Neutrophil (primary cell): ENCODE results near the gene MAML1.

Experiments
- H3K27ac ChIP-seq: fragments of 200-600 bp; sonication (generic); 2 replicates; pipeline ENCODE4 v1.5.1; 2016; ENCODE audit warnings: mild to moderate bottlenecking, moderate library complexity
- H3K27me3 ChIP-seq: fragments of 200-600 bp; sonication (generic); 2 replicates; pipeline ENCODE4 v1.6.0; 2016; ENCODE audit warnings: mild to moderate bottlenecking
- H3K36me3 ChIP-seq: fragments of 200-600 bp; sonication (generic); 2 replicates; pipeline ENCODE4 v1.5.1; 2017
- H3K4me1 ChIP-seq, 2 experiments: fragments of 200-600 bp in 1 of 2; sonication (generic) in 1 of 2; 1 replicate in 1 of 2; 2 replicates in 1 of 2; pipeline versions ENCODE4 v1.5.1 to v1.6.1; 2013 to 2016; ENCODE audit warnings: low read depth in 1 of 2, low read length in 1 of 2, mild to moderate bottlenecking in 1 of 2, moderate library complexity in 1 of 2; ENCODE audit not compliant: control insufficient read depth in 1 of 2, insufficient read depth in 1 of 2
- H3K4me3 ChIP-seq, 2 experiments: fragments of 200-600 bp in 1 of 2; sonication (generic) in 1 of 2; 1 replicate in 1 of 2; 2 replicates in 1 of 2; pipeline ENCODE4 v1.5.1; 2013 to 2016; ENCODE audit warnings: low read depth in 1 of 2, low read length in 1 of 2, mild to moderate bottlenecking in 1 of 2, moderate library complexity in 1 of 2
- H3K9me3 ChIP-seq: fragments of 200-600 bp; sonication (generic); 2 replicates; pipeline ENCODE4 v1.5.1; 2016
- CTCF ChIP-seq: fragments of 200-600 bp; sonication (generic); IDR thresholded peaks from 2 replicates; pipeline ENCODE4 v1.5.1; 2016; ENCODE audit warnings: antibody characterized with exemption

The MAML1 gene

GRCh38 chr5:179821298-179822058, 88.9 kb downstream of the MAML1 start:
- no peaks in the 10 kb centered on the region for H3K9me3 ChIP-seq
- peaks cover 39% of the 10 kb centered on the region for H3K36me3 ChIP-seq
- TF ChIP-seq CTCF, result peak; percentile 54
- peaks cover 12% of the 10 kb centered on the region for H3K27me3 ChIP-seq
- H3K4me1 ChIP-seq, result peaks cover 48 to 56% of the 10 kb centered on the region in 2 experiments
- H3K27ac ChIP-seq, result peak overlapping the region; percentile 100
- H3K4me3 ChIP-seq, result peak overlapping the region; percentile 93 to 97

- Histone ChIP-seq H3K4me1 (peaks cover 42 to 50% of the 10 kb centered on the region in 2 experiments), H3K27ac (peak overlapping the region; percentile 100), H3K27me3 (peaks cover 6% of the 10 kb centered on the region), H3K9me3 (no peaks in the 10 kb centered on the region), H3K4me3 (peak overlapping the region; percentile 93 to 97), H3K36me3 (peaks cover 45% of the 10 kb centered on the region)
- no peak for TF ChIP-seq CTCF
Observed at GRCh38 chr5:179822059-179822432, 89.4 kb downstream of the MAML1 start.

- Histone ChIP-seq H3K27ac (peak overlapping the region; percentile 100), H3K9me3 (no peaks in the 10 kb centered on the region), H3K27me3 (peaks cover 2% of the 10 kb centered on the region), H3K4me1 (peaks cover 37 to 47% of the 10 kb centered on the region in 2 experiments), H3K4me3 (peak overlapping the region in 1 of 2 experiments; percentile 93), H3K36me3 (peaks cover 50% of the 10 kb centered on the region)
- no peak for TF ChIP-seq CTCF
Observed at GRCh38 chr5:179822444-179822990, 89.9 kb downstream of the MAML1 start.

GRCh38 chr5:179823937-179824744, 91.5 kb downstream of the MAML1 start:
- H3K4me3 ChIP-seq, result no peak overlapping the region
- H3K4me1 ChIP-seq, result peaks cover 23 to 36% of the 10 kb centered on the region in 2 experiments
- TF ChIP-seq CTCF, result no peak
- no peaks in the 10 kb centered on the region for H3K9me3 ChIP-seq
- no peaks in the 10 kb centered on the region for H3K27me3 ChIP-seq
- no peak overlapping the region for H3K27ac ChIP-seq
- H3K36me3 ChIP-seq, result peaks cover 66% of the 10 kb centered on the region

- H3K27ac ChIP-seq, result no peak overlapping the region
- H3K36me3 ChIP-seq, result peaks cover 72% of the 10 kb centered on the region
- no peaks in the 10 kb centered on the region for H3K27me3 ChIP-seq
- no peaks in the 10 kb centered on the region for H3K9me3 ChIP-seq
- H3K4me3 ChIP-seq, result no peak overlapping the region
- no peak for TF ChIP-seq CTCF
- H3K4me1 ChIP-seq, result peaks cover 18 to 30% of the 10 kb centered on the region in 2 experiments
Observed at GRCh38 chr5:179824745-179825112, 92.1 kb downstream of the MAML1 start.
